ENCODE measurements around the gene KIAA0232.

DNA sequence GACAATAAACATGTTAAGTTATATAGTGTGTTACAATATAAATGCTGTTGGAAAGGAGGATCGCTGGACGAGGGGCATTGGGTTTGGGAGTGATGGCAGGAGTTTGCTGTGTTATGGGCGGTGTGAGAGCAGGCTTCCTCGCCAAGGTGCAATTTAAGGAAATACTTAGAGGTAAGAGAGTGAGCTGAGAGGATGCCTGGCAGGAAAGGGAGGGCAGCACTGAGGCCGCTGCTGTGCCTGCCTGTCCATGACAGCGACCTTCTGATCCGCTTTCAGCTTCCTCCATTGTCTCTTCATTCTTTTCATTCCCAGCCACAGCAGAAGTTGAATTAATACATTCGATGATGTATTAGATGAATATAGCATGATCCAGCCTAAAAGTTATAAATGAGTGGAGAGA is 85.9 kb downstream of the KIAA0232 start:
- TF ChIP-seq POLR2AphosphoS5 (IDR thresholded peaks at IDR 0.05; ENCODE audit: low read depth, low read length) (no peak), POLR2A (IDR thresholded peaks at IDR 0.05; ENCODE audit: low read depth, low read length) (no peak)
